ENCODE measurements around the gene MICU1.
A peak's percentile ranks its signal among the peaks of the same experiment; 100 is the strongest.

DNA sequence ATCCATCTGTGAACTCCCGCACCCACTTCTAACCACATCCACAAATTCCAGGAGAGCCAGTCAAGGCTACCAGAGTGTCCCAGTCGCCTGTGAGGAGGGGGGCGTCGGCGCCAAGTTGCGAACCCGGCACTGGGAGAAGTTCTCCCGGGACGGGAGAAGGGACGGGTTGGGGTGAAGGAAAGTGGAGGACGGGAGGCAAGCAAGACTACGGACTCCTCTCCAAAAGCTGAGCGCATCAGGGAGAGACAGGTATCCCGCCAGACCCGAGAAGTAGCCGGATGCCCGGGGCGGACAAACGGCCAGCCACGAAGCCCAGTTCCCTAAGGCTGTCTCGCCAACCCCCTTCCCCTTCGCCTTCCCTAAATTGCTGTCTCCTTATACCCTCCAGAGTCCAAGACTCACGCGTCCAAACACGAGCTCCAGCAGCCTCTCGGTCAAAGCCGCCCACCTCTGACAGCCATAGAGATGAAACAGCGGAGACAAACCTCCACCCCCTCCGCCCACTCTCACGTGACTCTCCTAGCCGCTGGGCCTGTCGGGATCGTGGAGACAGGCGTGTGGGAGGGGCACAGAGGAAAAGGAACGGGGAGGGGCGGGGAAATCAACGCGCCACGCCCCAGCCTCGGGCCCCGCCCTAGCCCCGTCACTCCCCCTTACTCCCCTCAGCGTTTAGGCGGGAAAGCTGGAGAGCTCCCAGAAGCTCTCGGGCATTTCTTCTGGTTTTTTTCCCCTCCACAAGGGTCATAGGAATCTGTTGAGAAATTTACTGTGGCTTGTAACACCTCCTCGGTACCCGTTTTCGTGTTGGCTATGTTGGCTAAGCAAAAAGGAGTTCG is at the start of gene MICU1:
- TF ChIP-seq, protein P1, sequence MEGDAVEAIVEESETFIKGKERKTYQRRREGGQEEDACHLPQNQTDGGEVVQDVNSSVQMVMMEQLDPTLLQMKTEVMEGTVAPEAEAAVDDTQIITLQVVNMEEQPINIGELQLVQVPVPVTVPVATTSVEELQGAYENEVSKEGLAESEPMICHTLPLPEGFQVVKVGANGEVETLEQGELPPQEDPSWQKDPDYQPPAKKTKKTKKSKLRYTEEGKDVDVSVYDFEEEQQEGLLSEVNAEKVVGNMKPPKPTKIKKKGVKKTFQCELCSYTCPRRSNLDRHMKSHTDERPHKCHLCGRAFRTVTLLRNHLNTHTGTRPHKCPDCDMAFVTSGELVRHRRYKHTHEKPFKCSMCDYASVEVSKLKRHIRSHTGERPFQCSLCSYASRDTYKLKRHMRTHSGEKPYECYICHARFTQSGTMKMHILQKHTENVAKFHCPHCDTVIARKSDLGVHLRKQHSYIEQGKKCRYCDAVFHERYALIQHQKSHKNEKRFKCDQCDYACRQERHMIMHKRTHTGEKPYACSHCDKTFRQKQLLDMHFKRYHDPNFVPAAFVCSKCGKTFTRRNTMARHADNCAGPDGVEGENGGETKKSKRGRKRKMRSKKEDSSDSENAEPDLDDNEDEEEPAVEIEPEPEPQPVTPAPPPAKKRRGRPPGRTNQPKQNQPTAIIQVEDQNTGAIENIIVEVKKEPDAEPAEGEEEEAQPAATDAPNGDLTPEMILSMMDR (IDR thresholded peaks at IDR 0.05): no peak
- TF ChIP-seq EP300 (IDR thresholded peaks at IDR 0.05) (no peak), POLR2A (IDR thresholded peaks at IDR 0.05) (peak; percentile 69)

Measured in ovary (tissue), 3 donors.